ENCODE results near the gene ZNF385B.

DNA sequence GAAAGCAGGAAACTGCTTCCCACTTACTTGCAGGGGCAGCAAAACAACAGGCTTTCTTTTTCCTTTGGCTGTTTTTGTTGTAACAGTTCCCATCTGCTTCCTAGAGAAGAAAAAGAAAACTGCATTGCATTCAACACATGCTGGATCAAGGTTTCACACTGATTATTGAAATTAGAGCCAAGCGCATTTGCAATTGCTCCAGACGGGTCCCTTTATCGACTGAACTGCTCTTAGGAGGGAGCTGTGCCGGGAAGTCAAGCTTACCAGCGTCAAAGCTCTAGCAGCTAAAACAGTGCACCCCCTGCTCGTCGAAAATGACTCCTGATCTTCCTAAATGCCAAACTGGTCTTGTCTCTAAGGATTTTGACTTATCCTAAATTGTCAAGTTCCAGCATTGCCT is 432.8 kb downstream of the ZNF385B start:
- TF ChIP-seq, protein P1, sequence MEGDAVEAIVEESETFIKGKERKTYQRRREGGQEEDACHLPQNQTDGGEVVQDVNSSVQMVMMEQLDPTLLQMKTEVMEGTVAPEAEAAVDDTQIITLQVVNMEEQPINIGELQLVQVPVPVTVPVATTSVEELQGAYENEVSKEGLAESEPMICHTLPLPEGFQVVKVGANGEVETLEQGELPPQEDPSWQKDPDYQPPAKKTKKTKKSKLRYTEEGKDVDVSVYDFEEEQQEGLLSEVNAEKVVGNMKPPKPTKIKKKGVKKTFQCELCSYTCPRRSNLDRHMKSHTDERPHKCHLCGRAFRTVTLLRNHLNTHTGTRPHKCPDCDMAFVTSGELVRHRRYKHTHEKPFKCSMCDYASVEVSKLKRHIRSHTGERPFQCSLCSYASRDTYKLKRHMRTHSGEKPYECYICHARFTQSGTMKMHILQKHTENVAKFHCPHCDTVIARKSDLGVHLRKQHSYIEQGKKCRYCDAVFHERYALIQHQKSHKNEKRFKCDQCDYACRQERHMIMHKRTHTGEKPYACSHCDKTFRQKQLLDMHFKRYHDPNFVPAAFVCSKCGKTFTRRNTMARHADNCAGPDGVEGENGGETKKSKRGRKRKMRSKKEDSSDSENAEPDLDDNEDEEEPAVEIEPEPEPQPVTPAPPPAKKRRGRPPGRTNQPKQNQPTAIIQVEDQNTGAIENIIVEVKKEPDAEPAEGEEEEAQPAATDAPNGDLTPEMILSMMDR (IDR thresholded peaks at IDR 0.05), result no peak
- no peak for TF ChIP-seq POLR2A (IDR thresholded peaks at IDR 0.05)

All from Peyer's patch (tissue), 4 donors.